DND-41 (cell line): Measurements from ENCODE around the gene PRKCE.

Experiments
- ATAC-seq: fragments of 200-7000 bp; cut with Tn5 transposase; 3 replicates; pipeline ENCODE4 v1.9.1; 2021; ENCODE audit warnings: low read depth; ENCODE audit not compliant: insufficient read depth
- DNase-seq: peaks from one replicate; pipeline ENCODE4 v3.0.0-alpha.2; 2020
- H2AFZ ChIP-seq: 2 replicates; pipeline ENCODE4 v1.6.0; 2012; ENCODE audit warnings: low read depth, low read length
- H3K27ac ChIP-seq: 2 replicates; pipeline ENCODE4 v1.5.1; 2012; ENCODE audit warnings: low read length, inconsistent platforms
- H3K27me3 ChIP-seq: fragments of 200-600 bp; sonication (generic); 2 replicates; pipeline ENCODE4 v1.6.0; 2012; ENCODE audit warnings: low read length, mild to moderate bottlenecking, inconsistent platforms; ENCODE audit not compliant: insufficient read depth, poor library complexity
- H3K36me3 ChIP-seq: 2 replicates; pipeline ENCODE4 v1.5.1; 2012; ENCODE audit warnings: low read length, inconsistent platforms; ENCODE audit not compliant: insufficient read depth
- H3K4me1 ChIP-seq: 2 replicates; pipeline ENCODE4 v1.5.1; 2012; ENCODE audit warnings: mild to moderate bottlenecking, low read length; ENCODE audit not compliant: insufficient read depth
- H3K4me2 ChIP-seq: 2 replicates; pipeline ENCODE4 v1.6.0; 2012; ENCODE audit warnings: mild to moderate bottlenecking, moderate library complexity, low read length, inconsistent platforms; ENCODE audit not compliant: insufficient read depth
- H3K4me3 ChIP-seq, 2 experiments: fragments of 200-600 bp in 1 of 2; shearing (Covaris generic) in 1 of 2; 2 replicates each; pipeline ENCODE4 v1.5.1; 2012 to 2016; ENCODE audit warnings: inconsistent platforms in 2 of 2, low read length in 2 of 2, mild to moderate bottlenecking in 2 of 2, low read depth in 1 of 2, moderate library complexity in 1 of 2
- H3K79me2 ChIP-seq: 2 replicates; pipeline ENCODE4 v1.6.0; 2012; ENCODE audit warnings: low read length, inconsistent platforms; ENCODE audit not compliant: insufficient read depth
- H3K9ac ChIP-seq: 2 replicates; pipeline ENCODE4 v1.6.0; 2012; ENCODE audit warnings: low read depth, mild to moderate bottlenecking, inconsistent platforms, low read length, moderate library complexity
- H3K9me3 ChIP-seq: 2 replicates; pipeline ENCODE4 v1.5.1; 2012; ENCODE audit warnings: low read length, moderate library complexity, mild to moderate bottlenecking, inconsistent platforms; ENCODE audit not compliant: insufficient read depth, severe bottlenecking
- H4K20me1 ChIP-seq: 2 replicates; pipeline ENCODE4 v1.6.0; 2012; ENCODE audit warnings: low read length; ENCODE audit not compliant: insufficient read depth
- CTCF ChIP-seq: IDR thresholded peaks from 2 replicates; pipeline ENCODE4 v1.5.1; 2012; ENCODE audit warnings: borderline replicate concordance, low read length, moderate library complexity, mild to moderate bottlenecking; ENCODE audit not compliant: poor library complexity, severe bottlenecking; ENCODE audit errors: extremely low read depth
- EZH2 ChIP-seq: IDR thresholded peaks from 3 replicates; pipeline ENCODE4 v1.6.1; 2012; ENCODE audit warnings: borderline replicate concordance, low read depth, mild to moderate bottlenecking, moderate library complexity, low read length, inconsistent platforms; ENCODE audit not compliant: severe bottlenecking

The PRKCE gene

DNA sequence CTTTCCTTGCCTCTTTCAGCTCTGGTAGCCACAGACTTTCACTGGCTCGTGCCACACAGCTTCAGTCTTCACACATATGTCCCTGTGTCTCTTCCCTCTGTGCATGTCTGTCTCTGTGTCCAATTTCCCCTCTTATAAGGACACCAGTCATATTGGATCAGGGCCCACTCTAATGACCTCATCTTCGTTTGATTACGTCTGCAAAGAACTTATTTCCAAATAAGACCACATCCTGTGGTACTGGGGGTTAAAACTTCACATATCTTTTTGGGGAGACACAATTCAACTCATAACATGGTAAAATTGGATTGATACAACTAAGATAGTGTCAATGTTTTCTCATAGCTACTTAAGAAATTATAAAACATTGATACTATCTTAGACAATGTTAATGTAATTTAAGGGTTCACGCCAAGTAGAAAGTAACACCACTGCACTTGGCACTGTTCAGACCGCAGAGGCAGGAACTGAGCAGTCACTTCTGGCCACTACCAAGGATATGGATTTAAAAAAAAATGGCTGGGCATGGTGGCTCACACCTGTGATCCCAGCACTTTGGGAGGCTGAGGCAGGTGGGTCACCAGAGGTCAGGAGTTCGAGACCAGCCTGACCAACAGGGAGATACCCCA is 526.1 kb downstream of the PRKCE start:
- Histone ChIP-seq H3K36me3 (no peaks in the 10 kb centered on the region), H3K4me1 (peaks cover 10% of the 10 kb centered on the region), H4K20me1 (no peaks in the 10 kb centered on the region), H3K9me3 (no peaks in the 10 kb centered on the region), H3K79me2 (no peaks in the 10 kb centered on the region), H2AFZ (no peak overlapping the region), H3K9ac (no peak overlapping the region), H3K27ac (no peak overlapping the region), H3K4me3 (no peak overlapping the region), H3K27me3 (no peaks in the 10 kb centered on the region), H3K4me2 (no peak overlapping the region)
- TF ChIP-seq CTCF (no peak), EZH2 (no peak)
- DNase-seq (no peak), ATAC-seq (no peak)

DNA sequence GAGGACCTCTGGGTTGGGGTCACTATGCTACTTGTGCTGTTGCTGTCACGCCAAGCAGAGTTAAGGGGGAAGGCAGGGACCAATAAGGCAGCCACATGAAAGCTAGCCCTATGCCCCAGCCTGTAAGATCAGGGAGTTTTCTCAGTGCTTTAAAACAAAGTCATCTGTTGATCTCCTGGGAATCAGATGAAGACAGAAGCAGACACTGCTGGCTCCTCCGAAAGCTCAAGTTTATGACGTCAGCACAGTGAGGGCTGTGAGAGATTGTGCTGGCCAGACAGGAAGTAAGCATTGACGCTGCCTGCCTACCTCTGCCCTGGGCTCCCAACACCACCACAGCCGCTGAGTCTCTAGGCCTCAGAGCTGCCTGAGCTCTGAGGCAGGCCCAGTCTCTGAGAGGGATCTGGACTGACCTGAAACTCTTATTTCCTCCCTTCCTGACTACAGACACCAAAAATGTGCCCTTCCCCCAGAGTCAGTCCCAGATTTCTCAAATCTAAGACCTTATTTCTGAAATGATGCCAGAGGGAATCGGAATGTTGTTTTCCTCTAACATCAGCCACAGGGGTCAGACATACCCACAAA is 527.7 kb downstream of the PRKCE start:
- no peaks in the 10 kb centered on the region for H4K20me1 ChIP-seq
- H3K79me2 ChIP-seq = no peaks in the 10 kb centered on the region
- no peak overlapping the region for H3K4me2 ChIP-seq
- H3K27me3 ChIP-seq = no peaks in the 10 kb centered on the region
- H3K27ac ChIP-seq = no peak overlapping the region
- H3K9ac ChIP-seq = no peak overlapping the region
- TF ChIP-seq CTCF (no peak), EZH2 (no peak)
- peak; percentile 89 for ATAC-seq
- no peaks in the 10 kb centered on the region for H3K9me3 ChIP-seq
- H3K36me3 ChIP-seq = no peaks in the 10 kb centered on the region
- peak; percentile 64 for DNase-seq
- no peak overlapping the region for H2AFZ ChIP-seq
- no peak overlapping the region for H3K4me3 ChIP-seq
- peaks cover 10% of the 10 kb centered on the region for H3K4me1 ChIP-seq

GRCh38 chr2:46180189-46180588 is 528.7 kb downstream of the PRKCE start:
- no peaks in the 10 kb centered on the region for H3K27me3 ChIP-seq
- TF ChIP-seq CTCF = no peak

DNA sequence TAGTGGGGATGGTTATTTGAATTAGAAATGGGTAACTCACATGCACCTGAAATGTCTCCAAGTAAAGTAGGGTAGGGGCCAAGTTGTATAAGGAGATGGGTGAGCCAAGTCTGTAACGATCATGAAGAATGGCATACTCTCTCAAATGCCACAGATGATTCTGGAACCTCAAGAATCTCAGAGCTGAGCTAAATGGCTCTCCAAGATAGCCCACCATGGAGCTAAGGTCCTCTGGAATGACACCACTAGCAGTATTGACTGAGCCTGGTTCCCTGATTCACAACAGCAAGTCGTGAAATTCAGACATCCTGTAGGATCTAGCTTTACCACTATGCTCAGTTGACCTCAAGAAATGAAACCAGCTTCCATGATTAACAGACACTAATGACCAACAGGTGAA is 529.8 kb downstream of the PRKCE start:
- Histone ChIP-seq H3K27me3 (no peaks in the 10 kb centered on the region), H3K9me3 (no peaks in the 10 kb centered on the region), H4K20me1 (no peaks in the 10 kb centered on the region), H3K4me1 (peaks cover 10% of the 10 kb centered on the region), H3K27ac (no peak overlapping the region), H2AFZ (no peak overlapping the region), H3K79me2 (no peaks in the 10 kb centered on the region), H3K4me2 (no peak overlapping the region), H3K9ac (no peak overlapping the region), H3K4me3 (no peak overlapping the region), H3K36me3 (0 out of 2 replicates have a peak, but pooled peaks cover 3% of the 10 kb centered on the region)
- no peak for TF ChIP-seq CTCF
- TF ChIP-seq EZH2 = no peak
- DNase-seq (no peak), ATAC-seq (no peak)

More at GRCh38 chr2:46180189-46180588, 528.7 kb downstream of the PRKCE start:
- H3K9ac ChIP-seq = no peak overlapping the region
- H3K79me2 ChIP-seq = no peaks in the 10 kb centered on the region
- no peaks in the 10 kb centered on the region for H4K20me1 ChIP-seq
- no peak for DNase-seq
- H2AFZ ChIP-seq = no peak overlapping the region
- H3K27ac ChIP-seq = no peak overlapping the region
- no peaks in the 10 kb centered on the region for H3K9me3 ChIP-seq
- peaks cover 10% of the 10 kb centered on the region for H3K4me1 ChIP-seq
- H3K36me3 ChIP-seq = 0 out of 2 replicates have a peak, but pooled peaks cover under 1% of the 10 kb centered on the region
- ATAC-seq = no peak
- H3K4me3 ChIP-seq = no peak overlapping the region
- H3K4me2 ChIP-seq = no peak overlapping the region
